Stimulated activated CD8-positive, alpha-beta memory T cell treated with anti-CD3 and anti-CD28 coated beads, Interleukin-4, amount 100 ng/mL, for 4 hours (primary cell): Measurements from ENCODE around the gene VSTM2L.

ENCODE experiments used
- DNase-seq, 2 donors: peaks; one replicate each; pipeline ENCODE4 v3.0.0-alpha.2; 2020; ENCODE audit warnings: low read depth in 2 of 2, low spot score in 1 of 2

The VSTM2L gene

GRCh38 chr20:37917461-37917860, 14.5 kb downstream of the VSTM2L start:
- no peak for DNase-seq

DNA sequence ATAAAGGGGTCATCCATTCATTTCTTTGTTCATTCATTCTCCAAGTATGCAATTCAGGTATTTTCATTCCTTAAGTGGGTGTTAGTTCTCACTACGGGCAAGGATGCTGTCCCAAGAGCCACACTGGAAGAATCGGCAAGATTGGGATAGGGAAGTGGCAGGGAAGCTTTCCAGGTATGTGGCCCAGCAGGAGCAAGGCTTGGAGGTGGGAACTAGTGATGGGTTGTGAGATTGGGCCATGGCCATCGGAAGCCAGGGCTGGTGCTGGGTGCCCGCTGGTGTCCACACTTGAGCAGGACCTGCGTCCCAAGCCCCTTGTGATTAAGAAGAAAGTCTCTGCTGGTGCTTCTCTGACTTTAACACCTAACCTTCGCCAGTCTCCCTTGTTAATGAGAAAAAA, 15.1 kb downstream of the VSTM2L start:
- DNase-seq, result no peak

DNA sequence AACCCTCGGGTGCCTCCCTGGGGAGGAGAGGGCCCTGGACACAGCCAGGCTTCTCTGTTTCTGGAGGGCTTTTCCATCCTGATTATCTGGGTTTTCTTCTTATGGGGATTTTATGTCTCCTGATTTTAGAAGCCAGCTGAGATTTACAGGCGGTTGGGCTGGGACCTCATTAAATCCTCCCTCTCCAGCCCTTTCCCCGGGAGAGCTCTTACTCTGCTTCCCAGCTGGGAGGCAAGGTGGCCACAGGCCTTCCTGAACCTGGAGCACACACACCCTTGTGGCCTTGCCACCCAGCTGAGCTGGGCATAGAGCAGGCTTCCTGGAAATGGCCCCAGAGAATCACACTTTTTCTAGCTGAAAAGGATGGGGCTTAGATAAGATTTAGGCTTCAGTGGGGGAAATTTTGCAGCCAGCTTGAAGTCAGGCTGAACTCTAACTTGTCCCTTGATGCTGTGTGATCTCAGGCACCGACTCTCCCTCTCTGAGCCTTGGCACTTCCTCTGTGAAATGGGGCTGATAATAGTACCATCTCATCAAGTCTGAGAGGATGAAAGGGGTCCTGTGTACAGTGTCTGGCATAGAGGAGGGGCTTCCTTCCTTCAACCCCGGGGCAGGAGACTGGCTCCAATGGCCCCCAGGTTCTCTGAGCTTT, 16.6 kb downstream of the VSTM2L start:
- no peak for DNase-seq

DNA sequence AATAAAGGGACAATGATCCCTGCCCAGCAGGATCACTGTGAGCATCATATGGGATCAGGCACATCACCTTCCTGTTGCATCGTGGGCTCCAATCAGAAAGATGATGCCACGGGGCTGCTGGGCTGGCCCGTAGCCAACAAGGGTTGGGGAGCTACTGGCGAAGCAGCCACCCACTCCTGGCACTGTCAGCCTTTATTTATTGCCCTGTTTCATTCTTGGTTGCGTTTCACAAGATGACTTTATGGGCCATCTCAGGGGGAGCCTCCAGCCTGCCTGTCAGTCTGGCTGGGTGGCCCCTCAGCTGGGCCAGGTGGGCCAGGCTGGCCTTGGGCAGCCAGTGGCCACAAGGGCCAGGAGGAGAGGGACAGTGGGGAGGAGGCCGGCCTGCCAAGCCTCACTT, 17.3 kb downstream of the VSTM2L start:
- no peak for DNase-seq

- DNase-seq, result no peak
Observed at GRCh38 chr20:37920679-37921322, 17.9 kb downstream of the VSTM2L start.

DNA sequence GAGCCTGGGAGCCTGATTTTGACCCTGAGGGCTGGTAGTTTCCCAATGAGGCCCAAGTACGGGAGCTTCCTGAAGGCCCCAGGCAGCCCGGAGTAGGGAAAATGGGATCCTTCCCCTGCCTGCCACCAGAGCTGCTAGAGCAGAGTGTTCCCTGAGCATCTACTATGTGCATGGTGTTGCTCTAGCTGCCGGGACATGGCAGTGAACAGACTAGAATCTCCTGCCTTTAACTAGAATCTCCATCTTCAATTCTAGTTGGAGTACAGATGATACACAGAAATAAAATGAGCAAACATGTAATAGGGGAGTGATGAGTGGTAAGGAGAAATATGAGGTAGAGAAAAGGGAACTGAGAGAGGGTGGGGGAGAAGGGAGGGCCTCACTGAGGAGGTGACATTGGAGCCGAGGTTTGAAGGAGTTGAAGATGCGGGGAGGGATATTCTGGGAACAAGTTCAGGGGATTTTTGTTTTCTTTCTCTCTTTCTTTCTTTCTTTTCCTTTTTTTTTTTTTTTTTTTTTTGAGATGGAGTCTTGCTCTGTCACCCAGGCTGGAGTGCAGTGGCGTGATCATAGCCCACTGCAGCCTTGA, 18.5 kb downstream of the VSTM2L start:
- DNase-seq, result no peak

GRCh38 chr20:37922016-37922415, 19.1 kb downstream of the VSTM2L start:
- no peak for DNase-seq

GRCh38 chr20:37925265-37926165, 22.6 kb downstream of the VSTM2L start:
- DNase-seq, result no peak

- no peak for DNase-seq
Observed at GRCh38 chr20:37926612-37927011, 23.7 kb downstream of the VSTM2L start.

DNA sequence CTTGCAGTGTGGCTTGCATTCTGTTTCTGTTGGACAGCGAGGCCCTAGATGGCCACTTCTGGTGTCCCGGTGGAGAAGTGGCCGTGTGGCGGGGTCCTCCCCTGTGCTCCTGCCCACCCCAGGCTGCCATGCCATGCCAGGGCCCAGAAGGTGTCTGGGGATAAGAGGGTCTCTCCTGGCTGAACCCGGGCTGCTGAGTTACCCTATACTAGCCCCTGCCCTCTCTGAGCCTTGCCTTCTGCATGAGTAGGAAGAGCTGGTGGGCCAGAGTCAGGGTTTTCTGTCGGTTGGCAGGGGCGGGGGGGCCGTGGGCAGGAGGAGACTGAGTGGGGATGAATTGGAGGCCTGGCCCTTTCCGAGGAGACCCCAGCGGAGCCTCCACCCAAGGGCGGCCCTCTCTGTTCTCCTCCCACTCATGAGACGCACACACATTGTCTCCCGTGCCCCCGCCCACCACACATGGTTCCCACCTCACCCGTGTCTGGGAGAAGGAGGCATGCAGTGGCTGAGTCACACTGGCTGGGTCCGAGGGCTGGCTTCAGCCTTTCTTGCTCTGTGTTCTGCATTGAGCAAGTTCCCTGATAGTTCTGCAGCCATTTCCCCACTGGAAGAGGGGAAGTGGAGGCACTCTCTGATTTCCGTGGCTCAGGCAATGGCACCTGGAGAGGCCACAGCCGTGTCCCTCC, 24.6 kb downstream of the VSTM2L start:
- no peak for DNase-seq

DNA sequence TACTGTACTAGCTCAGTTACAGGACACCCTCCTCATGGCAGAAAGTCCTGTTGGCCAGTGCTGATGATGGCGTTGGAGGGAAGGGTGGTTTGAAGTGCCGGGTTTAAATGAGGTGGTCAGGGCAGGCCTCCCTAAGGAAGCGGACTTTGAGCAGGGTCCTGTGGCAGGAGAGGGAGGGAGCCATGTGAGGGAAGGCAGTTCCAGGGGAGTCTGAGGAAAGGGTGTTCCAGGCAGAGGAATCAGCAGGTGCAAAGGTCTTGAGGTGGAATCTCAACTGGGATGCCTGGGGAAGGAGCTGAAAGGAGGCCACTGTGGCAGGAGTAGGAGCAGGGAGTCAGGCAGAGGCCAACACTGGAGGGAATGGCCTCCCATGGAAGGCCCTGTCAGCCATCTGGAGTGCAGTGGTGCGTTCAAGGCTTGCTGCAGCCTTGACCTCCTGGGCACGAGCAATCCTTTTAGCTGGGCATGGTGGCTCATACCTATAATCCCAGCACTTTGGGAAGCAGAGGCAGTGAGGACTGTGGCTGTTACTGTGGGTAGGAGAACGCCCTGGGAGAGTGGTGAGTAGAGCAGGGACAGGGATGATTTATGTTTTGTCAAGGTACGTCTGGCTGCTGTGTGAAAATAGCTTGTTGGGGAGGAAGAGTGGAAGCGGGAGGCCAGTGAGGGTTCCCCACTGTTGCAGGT, 26.2 kb downstream of the VSTM2L start:
- no peak for DNase-seq

GRCh38 chr20:37929683-37930014, 26.7 kb downstream of the VSTM2L start:
- no peak for DNase-seq

GRCh38 chr20:37931153-37931922, 28.4 kb downstream of the VSTM2L start:
- no peak for DNase-seq

- no peak for DNase-seq
Observed at GRCh38 chr20:37932074-37932473, 29.1 kb downstream of the VSTM2L start.

GRCh38 chr20:37932919-37933318, 30.0 kb downstream of the VSTM2L start:
- no peak for DNase-seq

DNA sequence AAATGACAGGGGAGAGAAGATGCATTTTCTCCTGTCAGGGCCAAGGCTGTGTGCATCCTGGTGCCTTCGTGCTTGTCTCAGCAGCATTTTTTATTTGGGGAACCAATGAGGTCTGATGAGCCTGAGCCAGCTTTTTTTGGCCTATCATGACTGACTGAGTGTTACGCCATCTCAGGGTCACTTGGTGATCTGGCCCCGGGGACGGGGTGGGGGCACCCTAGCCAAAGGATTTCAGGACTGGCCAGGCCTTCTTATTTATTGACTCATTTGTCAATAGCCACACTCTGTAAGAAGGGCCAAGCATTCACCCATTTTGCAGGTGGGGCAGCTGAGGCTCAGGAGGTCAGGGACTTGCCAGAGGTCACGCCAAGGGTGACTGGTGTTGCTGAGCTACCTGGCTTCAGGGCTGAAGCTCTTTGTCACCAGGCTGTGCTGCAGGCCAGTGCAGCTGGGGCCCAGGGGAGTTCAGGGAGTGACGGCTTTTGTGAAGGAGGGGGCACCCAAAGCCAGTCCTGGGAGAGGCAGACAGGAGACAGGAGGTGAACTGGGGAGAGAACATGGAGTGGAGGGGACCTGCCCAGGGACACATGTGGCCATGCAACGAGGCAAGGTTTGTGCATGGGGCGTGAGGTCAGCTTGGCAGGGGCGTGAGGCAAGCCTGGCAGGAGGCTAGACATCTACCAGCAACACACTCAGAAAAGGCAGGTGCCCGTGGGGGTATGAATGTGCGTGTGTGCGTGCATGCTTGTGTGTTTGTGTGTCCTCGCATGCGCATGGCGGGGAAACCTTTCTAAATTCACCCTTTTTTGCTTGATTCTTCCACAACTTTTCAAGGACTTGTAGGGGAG, 31.1 kb downstream of the VSTM2L start:
- no peak for DNase-seq

- no peak for DNase-seq
Observed at GRCh38 chr20:37934634-37935375, 31.9 kb downstream of the VSTM2L start.

- no peak for DNase-seq
Observed at GRCh38 chr20:37935435-37935834, 32.5 kb downstream of the VSTM2L start.
